Measurements from ENCODE around the gene DDX18. TPM values are rescaled to one million over a fixed set of nuclear protein-coding genes. Genes with fewer than 3 reads are reported as not detected.
"Not testable (repeated sequence)": the region's sequence is repeated elsewhere in the genome, so short reads cannot be mapped to it uniquely, and the experiment has no call there.

DDX18 gene
- total RNA-seq, 2 experiments from 2014 or later = 68.5 to 160 TPM

DNA sequence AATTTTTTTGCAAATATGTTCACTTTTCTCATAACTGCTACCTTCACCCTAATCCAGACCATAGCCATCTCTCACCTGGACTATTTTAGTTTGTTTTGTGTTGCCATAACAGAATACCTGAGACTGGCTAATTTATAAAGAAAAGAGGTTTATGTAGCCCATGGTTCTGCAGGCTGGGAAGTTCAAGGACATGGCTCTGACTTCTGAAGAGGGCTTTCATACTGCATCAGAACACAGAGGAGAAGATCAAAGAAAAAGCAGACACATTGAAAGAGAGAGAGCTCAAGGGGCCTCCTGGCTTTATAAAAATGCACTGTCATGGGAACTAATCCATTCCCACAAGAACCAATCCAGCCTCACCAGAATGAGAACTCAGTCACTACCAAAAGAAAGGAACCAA lies 25.0 kb upstream of the DDX18 start:
- TF ChIP-seq, protein P1, sequence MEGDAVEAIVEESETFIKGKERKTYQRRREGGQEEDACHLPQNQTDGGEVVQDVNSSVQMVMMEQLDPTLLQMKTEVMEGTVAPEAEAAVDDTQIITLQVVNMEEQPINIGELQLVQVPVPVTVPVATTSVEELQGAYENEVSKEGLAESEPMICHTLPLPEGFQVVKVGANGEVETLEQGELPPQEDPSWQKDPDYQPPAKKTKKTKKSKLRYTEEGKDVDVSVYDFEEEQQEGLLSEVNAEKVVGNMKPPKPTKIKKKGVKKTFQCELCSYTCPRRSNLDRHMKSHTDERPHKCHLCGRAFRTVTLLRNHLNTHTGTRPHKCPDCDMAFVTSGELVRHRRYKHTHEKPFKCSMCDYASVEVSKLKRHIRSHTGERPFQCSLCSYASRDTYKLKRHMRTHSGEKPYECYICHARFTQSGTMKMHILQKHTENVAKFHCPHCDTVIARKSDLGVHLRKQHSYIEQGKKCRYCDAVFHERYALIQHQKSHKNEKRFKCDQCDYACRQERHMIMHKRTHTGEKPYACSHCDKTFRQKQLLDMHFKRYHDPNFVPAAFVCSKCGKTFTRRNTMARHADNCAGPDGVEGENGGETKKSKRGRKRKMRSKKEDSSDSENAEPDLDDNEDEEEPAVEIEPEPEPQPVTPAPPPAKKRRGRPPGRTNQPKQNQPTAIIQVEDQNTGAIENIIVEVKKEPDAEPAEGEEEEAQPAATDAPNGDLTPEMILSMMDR (conservative IDR thresholded peaks at IDR 0.05; ENCODE audit: low read length) = no peak
- no peak for TF ChIP-seq EZH2phosphoT487 (IDR thresholded peaks at IDR 0.05; ENCODE audit: borderline replicate concordance, low read depth, low read length)
- Histone ChIP-seq H3K79me2 (ENCODE audit: insufficient read depth, low read depth, low read length) (no peaks in the 10 kb centered on the region), H3K36me3 (ENCODE audit: insufficient read depth, low read length) (no peaks in the 10 kb centered on the region), H3K27ac (ENCODE audit: low read depth, low read length, poor library complexity, severe bottlenecking) (no peak overlapping the region), H3K9me2 (ENCODE audit: insufficient read depth, low read length) (no peaks in the 10 kb centered on the region), H3K9me3 (ENCODE audit: low read length) (no peaks in the 10 kb centered on the region), H3K4me3 (ENCODE audit: low read depth, low read length, poor library complexity, severe bottlenecking) (no peak overlapping the region), H3K4me1 (ENCODE audit: insufficient read depth, low read length, poor library complexity, severe bottlenecking) (no peaks in the 10 kb centered on the region), H2AFZ (ENCODE audit: low read length) (no peak overlapping the region), H4K20me1 (ENCODE audit: insufficient read depth, low read length) (no peaks in the 10 kb centered on the region), H3K4me2 (ENCODE audit: low read length) (no peak overlapping the region)
- ChIA-PET CTCF (ENCODE audit: unreplicated experiment) (no interaction called here), POLR2A (no interaction called here)
- DNase-seq (ENCODE audit: low spot score) = no peak
- BruUV-seq (replicated peaks) = no TSS peak
- intact Hi-C loops (cut with micrococcal nuclease; ENCODE audit: unreplicated experiment) = no loop called here

DNA sequence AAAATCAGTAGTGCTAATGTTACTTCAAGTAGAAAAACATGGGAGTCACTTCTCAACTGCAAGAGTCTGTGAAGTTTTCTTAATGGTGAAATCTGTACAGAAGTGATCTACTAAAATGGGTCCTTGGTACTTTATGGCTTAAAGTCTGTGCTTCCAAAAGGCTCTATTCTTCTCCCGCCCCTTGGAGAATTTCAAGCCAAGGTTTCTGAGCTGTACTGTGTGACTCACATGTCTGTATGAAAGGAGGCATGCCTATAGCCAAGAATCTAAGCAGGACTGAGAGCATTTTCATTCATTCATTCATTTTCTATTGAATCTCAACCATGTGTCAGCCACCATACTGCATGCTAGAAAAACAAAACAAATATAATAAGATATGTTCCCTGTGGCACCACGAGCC lies 19.8 kb upstream of the DDX18 start:
- CTCF ChIA-PET (ENCODE audit: unreplicated experiment) = no interaction called here
- TF ChIP-seq, protein P1 (conservative IDR thresholded peaks at IDR 0.05; ENCODE audit: low read length) = no peak
- no peak for TF ChIP-seq EZH2phosphoT487 (IDR thresholded peaks at IDR 0.05; ENCODE audit: borderline replicate concordance, low read depth, low read length)
- H3K4me1 ChIP-seq (ENCODE audit: insufficient read depth, low read length, poor library complexity, severe bottlenecking) = no peaks in the 10 kb centered on the region
- H3K9me2 ChIP-seq (ENCODE audit: insufficient read depth, low read length) = no peaks in the 10 kb centered on the region
- POLR2A ChIA-PET = interaction anchor here (0.6 kb wide), 1 partner anchor 1464 kb away, joined by 4 read pairs; no protein-coding TSS in a partner anchor
- no peak for DNase-seq (ENCODE audit: low spot score)
- H2AFZ ChIP-seq (ENCODE audit: low read length) = no peak overlapping the region
- H3K4me2 ChIP-seq (ENCODE audit: low read length) = no peak overlapping the region
- H3K79me2 ChIP-seq (ENCODE audit: insufficient read depth, low read depth, low read length) = no peaks in the 10 kb centered on the region
- H4K20me1 ChIP-seq (ENCODE audit: insufficient read depth, low read length) = no peaks in the 10 kb centered on the region
- H3K9me3 ChIP-seq (ENCODE audit: low read length) = no peaks in the 10 kb centered on the region
- H3K27ac ChIP-seq (ENCODE audit: low read depth, low read length, poor library complexity, severe bottlenecking) = no peak overlapping the region
- intact Hi-C loops (cut with micrococcal nuclease; ENCODE audit: unreplicated experiment) = no loop called here
- no peaks in the 10 kb centered on the region for H3K36me3 ChIP-seq (ENCODE audit: insufficient read depth, low read length)
- H3K4me3 ChIP-seq (ENCODE audit: low read depth, low read length, poor library complexity, severe bottlenecking) = no peak overlapping the region
- no TSS peak for BruUV-seq (replicated peaks)

DNA sequence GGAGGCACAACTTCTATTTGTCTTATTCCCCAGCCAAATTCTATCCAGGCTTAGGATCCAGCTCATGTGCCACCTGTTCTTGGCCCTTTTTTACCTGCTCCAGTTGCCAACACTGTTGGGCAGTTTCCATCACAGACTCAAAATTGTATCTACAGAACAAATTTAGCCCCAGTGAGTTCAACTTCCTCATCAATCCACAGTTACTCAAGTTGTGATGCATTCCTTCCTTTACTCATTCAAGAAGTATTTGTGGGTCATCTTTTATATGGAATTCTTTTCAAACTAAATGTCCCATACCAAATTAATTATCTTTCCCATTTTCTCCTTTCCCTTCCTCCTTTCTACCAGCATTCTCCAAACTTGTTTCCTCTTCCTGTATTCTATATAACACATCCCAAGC lies 12.7 kb upstream of the DDX18 start:
- TF ChIP-seq EZH2phosphoT487 (IDR thresholded peaks at IDR 0.05; ENCODE audit: borderline replicate concordance, low read depth, low read length) = no peak
- TF ChIP-seq, protein P1 (conservative IDR thresholded peaks at IDR 0.05; ENCODE audit: low read length) = no peak
- ChIA-PET POLR2A (no interaction called here), CTCF (ENCODE audit: unreplicated experiment) (no interaction called here)
- no peaks in the 10 kb centered on the region for H3K4me1 ChIP-seq (ENCODE audit: insufficient read depth, low read length, poor library complexity, severe bottlenecking)
- H3K4me3 ChIP-seq (ENCODE audit: low read depth, low read length, poor library complexity, severe bottlenecking) = no peak overlapping the region
- no peaks in the 10 kb centered on the region for H4K20me1 ChIP-seq (ENCODE audit: insufficient read depth, low read length)
- H3K36me3 ChIP-seq (ENCODE audit: insufficient read depth, low read length) = no peaks in the 10 kb centered on the region
- no peak overlapping the region for H3K27ac ChIP-seq (ENCODE audit: low read depth, low read length, poor library complexity, severe bottlenecking)
- intact Hi-C loops (cut with micrococcal nuclease; ENCODE audit: unreplicated experiment) = no loop called here
- no peak overlapping the region for H2AFZ ChIP-seq (ENCODE audit: low read length)
- H3K4me2 ChIP-seq (ENCODE audit: low read length) = no peak overlapping the region
- H3K9me2 ChIP-seq (ENCODE audit: insufficient read depth, low read length) = no peaks in the 10 kb centered on the region
- no peak for DNase-seq (ENCODE audit: low spot score)
- no peaks in the 10 kb centered on the region for H3K79me2 ChIP-seq (ENCODE audit: insufficient read depth, low read depth, low read length)
- H3K9me3 ChIP-seq (ENCODE audit: low read length) = no peaks in the 10 kb centered on the region
- no TSS peak for BruUV-seq (replicated peaks)

DNA sequence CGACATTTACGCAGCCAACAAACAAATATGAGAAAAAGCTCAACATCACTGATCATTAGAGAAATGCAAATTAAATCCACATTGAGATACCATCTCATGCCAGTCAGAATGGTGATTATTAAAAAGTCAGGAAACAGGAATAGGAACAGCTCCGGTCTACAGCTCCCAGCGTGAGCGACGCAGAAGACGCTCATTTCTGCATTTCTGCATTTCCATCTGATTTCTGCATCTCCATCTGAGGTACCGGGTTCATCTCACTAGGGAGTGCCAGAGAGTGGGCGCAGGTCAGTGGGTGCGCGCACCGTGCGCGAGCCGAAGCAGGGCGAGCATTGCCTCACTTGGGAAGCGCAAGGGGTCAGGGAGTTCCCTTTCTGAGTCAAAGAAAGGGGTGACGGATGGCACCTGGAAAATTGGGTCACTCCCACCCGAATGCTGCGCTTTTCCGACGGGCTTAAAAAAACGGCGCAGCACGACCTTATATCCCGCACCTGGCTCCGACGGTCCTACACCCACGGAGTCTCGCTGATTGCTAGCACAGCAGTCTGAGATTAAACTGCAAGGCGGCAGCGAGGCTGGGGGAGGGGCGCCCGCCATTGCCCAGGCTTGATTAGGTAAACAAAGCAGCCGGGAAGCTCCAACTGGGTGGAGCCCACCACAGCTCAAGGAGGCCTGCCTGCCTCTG lies 10.7 kb upstream of the DDX18 start:
- H3K9me3 ChIP-seq (ENCODE audit: low read length); H3K9me2 ChIP-seq (ENCODE audit: insufficient read depth, low read length); POLR2A ChIA-PET; intact Hi-C loops (cut with micrococcal nuclease; ENCODE audit: unreplicated experiment); H2AFZ ChIP-seq (ENCODE audit: low read length); H3K4me3 ChIP-seq (ENCODE audit: low read depth, low read length, poor library complexity, severe bottlenecking); DNase-seq (ENCODE audit: low spot score); H3K27ac ChIP-seq (ENCODE audit: low read depth, low read length, poor library complexity, severe bottlenecking); H3K4me1 ChIP-seq (ENCODE audit: insufficient read depth, low read length, poor library complexity, severe bottlenecking); H3K79me2 ChIP-seq (ENCODE audit: insufficient read depth, low read depth, low read length); H3K36me3 ChIP-seq (ENCODE audit: insufficient read depth, low read length); CTCF ChIA-PET (ENCODE audit: unreplicated experiment); H3K4me2 ChIP-seq (ENCODE audit: low read length); BruUV-seq (replicated peaks); H4K20me1 ChIP-seq (ENCODE audit: insufficient read depth, low read length): not testable (repeated sequence)
